Measurements from ENCODE around the gene SCAND1. TPM values are rescaled to one million over a fixed set of nuclear protein-coding genes. Genes with fewer than 3 reads are reported as not detected.

SCAND1 gene
- total and polyA plus RNA-seq, 8 donors: 20.6 to 62.1 (median 34.2) TPM

DNA sequence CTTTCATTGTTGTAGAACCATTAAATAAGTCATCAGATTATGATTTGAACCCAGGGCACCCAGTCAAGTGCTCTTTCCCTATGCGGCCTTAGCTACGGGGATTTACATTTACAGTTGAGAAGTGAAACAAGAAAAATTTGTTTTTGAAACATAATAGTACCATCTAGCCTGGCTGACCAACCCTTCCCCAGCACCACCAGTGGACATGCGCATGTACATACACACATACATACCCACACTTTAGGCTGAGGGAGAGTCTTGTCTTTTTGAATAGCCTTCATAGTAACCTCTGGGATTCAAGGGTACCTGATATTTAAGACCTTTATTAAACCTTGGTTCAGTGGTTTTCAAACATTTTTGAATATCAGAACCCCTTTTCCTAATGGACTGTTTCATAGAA, 33.8 kb downstream of the SCAND1 start:
- TF ChIP-seq CTCF (IDR thresholded peaks at IDR 0.05): no peak
- H3K27me3 ChIP-seq: no peaks in the 10 kb centered on the region
- intact Hi-C loops (cut with DNase I): no loop called here
- H3K9me3 ChIP-seq: no peaks in the 10 kb centered on the region
- H3K4me1 ChIP-seq: no peaks in the 10 kb centered on the region
- DNase-seq (no peak), ATAC-seq (no peak)
- no peak overlapping the region for H3K27ac ChIP-seq
- H3K36me3 ChIP-seq: peaks cover 0 to 73% of the 10 kb centered on the region in 2 donors
- no peak overlapping the region for H3K4me3 ChIP-seq

DNA sequence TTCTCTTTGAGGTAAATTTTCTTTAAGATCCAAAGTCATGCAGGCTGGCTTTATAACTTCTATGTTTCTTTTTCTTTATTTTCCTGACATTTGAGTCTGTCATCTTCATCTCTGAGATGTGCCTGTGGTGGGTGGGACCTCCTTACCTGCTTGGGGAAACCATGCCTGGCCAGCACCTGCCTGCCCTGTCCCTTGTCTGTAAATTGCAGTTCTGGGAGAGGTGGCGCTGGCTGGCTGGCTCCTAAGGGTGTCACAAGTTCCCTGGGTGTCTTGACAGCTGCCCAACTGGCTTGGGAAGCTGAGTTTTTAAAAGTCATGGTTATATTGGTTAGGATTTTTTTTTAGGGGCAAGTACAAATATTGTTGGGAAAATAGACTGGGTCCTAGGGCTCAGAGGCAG, 36.3 kb downstream of the SCAND1 start:
- ATAC-seq: no peak
- intact Hi-C loops (cut with DNase I): no loop called here
- no peak overlapping the region for H3K4me3 ChIP-seq

GRCh38 chr20:35917077-35917476, 37.2 kb downstream of the SCAND1 start:
- TF ChIP-seq CTCF (IDR thresholded peaks at IDR 0.05): no peak
- H3K27me3 ChIP-seq: no peaks in the 10 kb centered on the region
- H3K4me1 ChIP-seq: no peaks in the 10 kb centered on the region
- H3K4me3 ChIP-seq: no peak overlapping the region
- H3K9me3 ChIP-seq: no peaks in the 10 kb centered on the region
- intact Hi-C loops (cut with DNase I): no loop called here
- H3K36me3 ChIP-seq: peaks cover 0 to 95% of the 10 kb centered on the region in 2 donors
- ATAC-seq (no peak), DNase-seq (no peak)
- H3K27ac ChIP-seq: no peak overlapping the region

More for the DNA sequence above, 36.3 kb downstream of the SCAND1 start:
- H3K36me3 ChIP-seq: peaks cover 0 to 87% of the 10 kb centered on the region in 2 donors
- H3K27ac ChIP-seq: no peak overlapping the region
- no peaks in the 10 kb centered on the region for H3K4me1 ChIP-seq
- no peaks in the 10 kb centered on the region for H3K9me3 ChIP-seq
- no peak for DNase-seq
- TF ChIP-seq CTCF (IDR thresholded peaks at IDR 0.05): no peak
- H3K27me3 ChIP-seq: no peaks in the 10 kb centered on the region

DNA sequence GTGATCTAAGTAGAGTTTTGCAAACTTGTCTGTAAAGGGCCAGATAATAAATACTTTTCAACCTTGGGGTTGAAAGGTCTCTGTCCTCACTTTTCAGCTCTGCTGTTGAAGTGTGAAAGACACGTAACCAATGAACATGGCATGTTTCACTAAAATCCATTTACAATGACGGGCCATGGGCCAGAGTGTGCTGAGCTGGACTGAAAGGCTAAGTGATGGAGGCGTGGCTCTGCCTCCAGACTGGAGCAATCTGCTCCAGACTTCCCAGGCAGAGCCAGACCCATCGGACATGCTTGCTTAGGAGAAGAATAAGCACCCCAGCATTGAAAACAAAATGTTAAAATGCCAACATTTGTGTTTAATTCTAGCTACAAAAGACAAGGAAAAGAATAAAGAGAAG, 41.4 kb downstream of the SCAND1 start:
- no peak for ATAC-seq

DNA sequence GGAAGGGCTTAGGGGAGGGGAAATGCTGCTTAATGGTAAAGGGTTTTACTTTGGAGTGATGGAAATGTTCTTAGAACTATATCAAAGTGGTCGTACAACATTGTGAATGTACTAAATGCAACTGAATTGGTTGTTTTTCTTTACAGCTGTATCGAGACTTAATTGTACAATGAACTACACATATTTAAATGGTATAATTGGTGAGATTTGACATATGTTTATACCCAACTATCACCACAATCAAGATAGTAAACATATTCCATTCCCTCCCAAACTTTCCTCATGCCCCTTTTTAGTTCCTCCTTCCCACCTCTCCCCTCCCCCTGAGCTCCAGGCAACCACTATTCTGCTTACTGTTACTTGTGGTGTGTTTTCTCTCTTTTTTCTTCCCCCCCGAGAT, 44.0 kb downstream of the SCAND1 start:
- Histone ChIP-seq H3K27me3 (no peaks in the 10 kb centered on the region), H3K27ac (no peak overlapping the region), H3K36me3 (peaks cover 0 to 77% of the 10 kb centered on the region in 2 donors), H3K4me3 (no peak overlapping the region), H3K9me3 (no peaks in the 10 kb centered on the region), H3K4me1 (no peaks in the 10 kb centered on the region)
- ATAC-seq (no peak), DNase-seq (no peak)
- no peak for TF ChIP-seq CTCF (IDR thresholded peaks at IDR 0.05)
- intact Hi-C loops (cut with DNase I): no loop called here

More for the DNA sequence above, 41.4 kb downstream of the SCAND1 start:
- no peak for TF ChIP-seq CTCF (IDR thresholded peaks at IDR 0.05)
- no peaks in the 10 kb centered on the region for H3K4me1 ChIP-seq
- H3K9me3 ChIP-seq: no peaks in the 10 kb centered on the region
- intact Hi-C loops (cut with DNase I): no loop called here
- no peaks in the 10 kb centered on the region for H3K27me3 ChIP-seq
- H3K4me3 ChIP-seq: no peak overlapping the region
- DNase-seq: peak in 1 of 4 donors; percentile 4
- H3K27ac ChIP-seq: no peak overlapping the region
- peaks cover 0 to 82% of the 10 kb centered on the region in 2 donors for H3K36me3 ChIP-seq

Data from left lung (tissue), 10 donors.